HG03342 (cell line): ENCODE data around the gene CFAP99.
A peak's percentile ranks its signal among the peaks of the same experiment; 100 is the strongest.
"Not testable (repeated sequence)": the region's sequence is repeated elsewhere in the genome, so short reads cannot be mapped to it uniquely, and the experiment has no call there.

Source experiments
- ATAC-seq: cut with Tn5 transposase; IDR thresholded peaks from one replicate; pipeline ENCODE4 v1.9.1; 2021; ENCODE audit warnings: mild to moderate bottlenecking, moderate library complexity; ENCODE audit not compliant: unreplicated experiment

CFAP99 gene

DNA sequence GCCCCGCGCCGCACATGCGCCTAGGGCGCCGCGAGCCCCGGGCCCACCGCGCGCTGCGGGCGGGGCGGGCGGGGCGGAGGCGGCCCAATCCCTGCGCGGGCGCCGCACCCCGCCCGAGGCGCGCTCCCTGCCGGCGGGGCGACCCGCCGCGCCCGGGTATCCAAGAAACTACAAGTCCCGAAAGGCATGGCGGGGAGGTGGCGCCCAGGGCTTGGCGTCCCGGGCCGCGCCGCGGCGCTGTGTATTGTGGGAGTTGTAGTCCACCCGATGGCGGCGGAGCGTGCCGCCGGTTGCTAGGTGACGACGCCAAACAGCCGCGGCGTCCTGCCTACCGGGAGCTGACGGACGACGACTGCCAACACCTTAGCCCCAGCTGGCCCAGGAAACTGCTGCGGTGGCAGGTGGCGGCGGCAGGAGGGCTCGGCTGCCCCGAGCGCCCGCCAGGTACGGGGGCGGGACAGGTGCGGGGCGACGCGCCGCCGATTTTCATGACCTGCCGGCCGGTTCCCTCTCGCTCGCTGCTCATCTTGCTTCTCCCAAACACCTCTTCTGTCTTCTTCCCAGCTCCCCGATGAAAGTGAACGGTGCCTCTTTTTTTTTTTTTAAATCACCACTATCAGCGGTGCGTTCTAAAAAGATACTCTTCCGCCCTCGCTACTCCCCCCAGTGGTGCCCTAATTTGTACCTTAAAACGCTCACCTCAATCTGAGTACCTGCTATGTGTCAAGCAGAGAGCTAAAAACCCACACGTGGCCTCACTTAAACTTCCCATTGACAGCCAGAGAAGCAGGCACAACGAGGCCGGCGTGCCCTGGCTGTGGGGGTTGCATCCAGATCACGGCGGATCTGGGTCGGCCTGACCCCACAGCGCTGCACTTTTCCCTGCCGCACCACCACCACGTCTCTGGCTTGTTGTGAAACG is at the start of gene CFAP99:
Gene CFAP99 (plus strand): TSS at position 306 of the 922 bp plus-strand sequence.
- ATAC-seq = peak; percentile 86

DNA sequence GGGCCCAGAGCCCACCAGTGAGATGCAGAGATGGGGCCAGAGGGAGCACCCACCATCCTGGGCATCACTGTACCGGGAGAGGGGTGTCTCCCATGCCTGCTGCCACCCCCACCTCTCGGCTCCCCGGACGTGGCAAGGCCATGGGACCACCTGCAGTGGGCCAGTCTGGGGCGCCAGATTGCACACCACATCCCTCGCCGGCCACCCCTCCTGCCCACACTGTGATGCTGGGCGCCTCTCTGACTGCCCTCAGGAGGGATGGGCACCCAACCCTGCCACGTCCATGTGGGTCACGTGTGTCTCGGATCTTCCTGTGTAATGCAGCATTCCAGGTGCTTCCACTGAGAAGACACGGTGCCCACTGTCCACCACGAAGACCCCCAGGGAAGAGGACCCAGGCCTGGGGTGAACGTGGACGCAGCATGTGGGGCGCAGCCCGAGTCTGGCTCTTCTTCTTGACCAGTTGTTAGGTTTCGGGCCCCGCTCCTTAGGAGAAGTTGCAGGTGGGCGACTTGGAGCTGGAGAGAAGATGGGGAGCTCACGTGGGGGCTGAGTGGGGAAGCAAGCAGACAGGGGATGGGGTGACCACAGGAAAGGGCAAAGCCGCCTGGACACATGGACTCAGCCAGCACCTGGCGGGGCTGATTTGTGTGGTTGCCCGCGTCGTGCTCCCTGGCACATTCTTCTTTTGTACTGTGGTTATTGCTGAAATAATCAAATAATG is 48.0 kb upstream of the CFAP99 start:
- ATAC-seq = no peak

GRCh38 chr4:2371765-2372487 is 46.8 kb upstream of the CFAP99 start:
- no peak for ATAC-seq

DNA sequence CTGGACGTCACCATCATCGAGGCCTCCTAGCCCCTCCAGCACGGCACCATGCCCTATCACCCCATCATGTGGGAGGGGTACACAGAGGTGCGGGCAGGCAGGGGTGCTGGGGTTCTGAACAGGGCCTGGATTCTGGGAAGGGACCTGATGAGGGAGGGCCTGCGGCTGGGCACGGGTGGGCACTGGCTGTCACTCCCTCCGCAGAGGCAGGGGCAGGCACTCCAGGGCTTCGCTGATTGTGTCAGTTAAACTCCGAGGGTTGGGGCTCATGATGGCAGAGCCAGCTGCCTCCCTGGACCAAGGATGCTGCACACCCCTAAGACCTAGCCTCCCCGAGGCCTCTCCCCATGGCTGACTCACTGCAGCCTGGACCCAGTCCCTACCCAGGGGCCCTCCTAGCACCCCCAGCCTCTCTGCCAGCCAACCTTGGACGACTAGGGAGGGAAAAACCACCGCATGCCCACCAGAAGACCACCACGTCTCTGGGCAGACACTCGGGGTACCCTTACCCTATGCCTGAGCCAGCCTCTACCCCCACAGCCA is 46.2 kb upstream of the CFAP99 start:
- ATAC-seq = no peak

GRCh38 chr4:2373532-2373931 is 45.2 kb upstream of the CFAP99 start:
- no peak for ATAC-seq

- no peak for ATAC-seq
These were observed 43.3 kb upstream of the CFAP99 start for GRCh38 chr4:2375427-2375826.

DNA sequence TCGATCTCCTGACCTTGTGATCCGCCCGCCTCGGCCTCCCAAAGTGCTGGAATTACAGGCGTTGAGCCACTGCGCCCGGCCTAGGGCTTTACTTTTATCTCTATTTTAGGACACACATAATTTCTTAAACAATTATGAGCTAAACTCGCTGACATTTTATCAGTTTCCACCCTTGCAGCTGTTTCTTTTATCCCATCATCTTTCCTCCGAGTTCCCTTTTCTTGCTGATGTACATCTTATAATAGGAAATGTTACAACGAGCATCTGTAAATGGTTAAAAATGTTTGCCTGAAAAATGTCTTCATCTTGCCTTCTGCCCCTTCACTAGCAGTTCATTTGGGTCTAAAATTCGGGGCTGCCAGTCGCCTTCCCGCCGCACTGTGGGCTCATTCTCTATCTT is 41.5 kb upstream of the CFAP99 start:
- ATAC-seq = no peak

DNA sequence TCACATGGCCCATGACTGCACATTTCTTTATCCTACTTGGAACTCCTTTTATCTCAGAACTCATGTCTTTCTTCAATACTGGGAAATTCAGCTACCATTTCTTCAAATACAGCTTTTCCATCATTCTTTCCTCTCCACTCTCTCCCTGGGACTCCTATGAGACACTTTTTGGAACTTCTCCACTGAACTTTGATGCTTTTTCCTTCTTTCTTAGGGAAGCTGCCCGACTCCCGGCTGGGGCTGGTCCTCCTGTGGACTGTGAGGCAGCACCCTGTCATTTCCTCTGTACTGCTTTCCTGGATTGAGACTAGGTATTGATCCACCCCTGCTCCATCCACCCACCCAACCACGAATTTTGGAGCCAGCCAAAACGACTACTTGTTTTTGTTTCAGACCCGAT is 40.4 kb upstream of the CFAP99 start:
- ATAC-seq = no peak

GRCh38 chr4:2378898-2379297 is 39.9 kb upstream of the CFAP99 start:
- ATAC-seq = no peak

DNA sequence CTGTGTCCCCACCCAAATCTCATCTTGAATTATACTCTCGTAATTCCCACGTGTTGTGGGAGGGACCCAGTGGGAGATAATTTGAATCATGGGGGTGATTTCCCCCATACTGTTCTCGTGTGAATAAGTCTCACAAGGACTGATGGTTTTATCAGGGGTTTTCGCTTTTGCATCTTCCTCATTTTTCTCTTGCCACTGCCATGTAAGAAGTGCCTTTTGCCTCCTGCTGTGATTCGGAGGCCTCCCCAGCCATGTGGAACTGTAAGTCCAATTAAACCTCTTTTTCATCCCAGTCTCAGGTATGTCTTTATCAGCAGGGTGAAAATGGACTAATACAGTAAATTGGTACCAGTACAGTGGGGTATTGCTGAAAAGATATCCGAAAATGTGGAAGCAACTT is 38.2 kb upstream of the CFAP99 start:
- not testable (repeated sequence) for ATAC-seq

- not testable (repeated sequence) for ATAC-seq
These were observed 36.0 kb upstream of the CFAP99 start for GRCh38 chr4:2382769-2383202.

DNA sequence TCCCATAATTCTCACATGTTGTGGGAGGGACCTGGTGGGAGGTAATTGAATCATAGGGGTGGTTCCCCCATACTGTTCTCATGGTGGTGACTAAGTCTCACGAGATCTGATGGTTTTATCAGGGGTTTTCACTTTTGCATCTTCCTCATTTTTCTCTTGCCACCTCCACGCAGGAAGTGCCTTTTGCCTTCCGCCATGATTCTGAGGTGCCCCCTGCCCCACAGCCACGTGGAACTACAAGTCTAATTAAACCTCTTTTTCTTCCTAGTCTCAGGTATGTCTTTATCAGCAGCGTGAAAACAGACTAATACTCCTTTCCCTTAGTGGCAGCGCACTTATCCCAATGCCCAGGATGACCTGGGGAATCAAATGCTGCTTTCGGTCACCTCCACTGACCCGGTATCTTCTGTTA is 35.5 kb upstream of the CFAP99 start:
- not testable (repeated sequence) for ATAC-seq

DNA sequence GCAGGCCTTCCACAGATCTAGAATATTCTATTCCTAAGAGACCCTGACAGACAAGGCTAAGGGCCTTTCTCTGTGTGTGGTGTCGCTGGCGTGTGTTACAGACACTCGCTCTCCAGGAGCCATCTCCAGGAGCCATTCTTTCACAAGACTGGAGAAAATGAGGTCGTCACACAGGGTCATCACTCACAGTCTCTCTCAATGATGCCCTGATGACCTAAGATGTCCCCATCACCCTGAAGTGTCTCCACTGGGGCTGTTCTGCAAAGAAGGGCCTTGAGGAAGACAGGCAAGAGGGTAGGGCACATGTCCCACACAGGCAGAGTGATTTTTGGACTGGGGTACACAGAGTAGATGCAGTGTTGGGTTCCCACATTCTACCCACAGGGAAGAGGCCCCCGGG is 35.0 kb upstream of the CFAP99 start:
- ATAC-seq = no peak

- no peak for ATAC-seq
These were observed 34.5 kb upstream of the CFAP99 start for GRCh38 chr4:2384245-2384644.

- no peak for ATAC-seq
These were observed 33.2 kb upstream of the CFAP99 start for GRCh38 chr4:2385516-2385915.

GRCh38 chr4:2386717-2387116 is 32.0 kb upstream of the CFAP99 start:
- ATAC-seq = no peak

DNA sequence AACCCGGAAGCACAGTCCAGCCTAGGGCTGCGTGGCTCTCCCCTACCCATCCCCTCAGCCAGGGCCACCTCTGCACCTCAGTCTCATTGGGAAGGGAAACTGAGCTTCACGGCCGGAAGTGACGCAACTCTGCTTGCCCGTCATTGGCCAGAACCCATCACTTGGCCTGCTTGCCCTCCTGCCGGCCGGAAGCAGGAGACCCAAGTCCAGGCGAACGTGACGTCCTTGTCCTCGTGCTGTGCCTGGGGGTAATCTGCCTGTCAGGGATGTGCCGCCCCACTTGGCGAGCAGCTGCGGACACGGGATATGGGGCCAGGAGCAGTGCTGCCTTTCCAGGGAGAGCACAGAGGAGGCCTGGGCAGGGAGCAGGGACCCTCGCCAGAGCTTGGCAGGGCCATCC is 31.5 kb upstream of the CFAP99 start:
- ATAC-seq = no peak

GRCh38 chr4:2387829-2388228 is 30.9 kb upstream of the CFAP99 start:
- no peak for ATAC-seq

GRCh38 chr4:2388429-2389182 is 30.1 kb upstream of the CFAP99 start:
- ATAC-seq = no peak

- no peak for ATAC-seq
These were observed 29.1 kb upstream of the CFAP99 start for GRCh38 chr4:2389691-2390090.
